IMR-90 (cell line): ENCODE results near the gene KRTAP21-1. TPM values are rescaled to one million over a fixed set of nuclear protein-coding genes. Genes with fewer than 3 reads are reported as not detected.

ENCODE experiments used
- ATAC-seq: fragments of 200-7000 bp; cut with Tn5 transposase; 2 replicates; pipeline ENCODE4 v1.9.1; 2020; ENCODE audit warnings: low read depth, mild to moderate bottlenecking, moderate library complexity
- BruUV-seq: library from RNA; stranded (reverse); fragments of 400-500 nt; replicated peaks from 2 replicates; lab custom pipeline; 2021; lab: Mats Ljungman, UMichigan
- CTCF ChIA-PET: fragments of 300-600 bp; formaldehyde crosslinking; extraction: SDS; loops from one replicate; lab custom pipeline; 2021; ENCODE audit warnings: antibody characterized with exemption; lab: Yijun Ruan, JAX
- POLR2A ChIA-PET: fragments of 300-600 bp; sonication (Branson Sonifier 250); formaldehyde crosslinking; loops from one replicate; lab custom pipeline; 2022; ENCODE audit warnings: antibody characterized with exemption; ENCODE audit not compliant: unreplicated experiment; lab: Charles Lee
- DNase-seq: peaks from one replicate; pipeline ENCODE4 v3.0.0; 2013
- H2AFZ ChIP-seq: replicated peaks from 2 replicates; pipeline ENCODE3; 2013; ENCODE audit warnings: low read length, mild to moderate bottlenecking; ENCODE audit not compliant: poor library complexity
- H2AK5ac ChIP-seq: 2 replicates; pipeline ENCODE4 v1.6.1; 2013; ENCODE audit warnings: low read depth, low read length, inconsistent platforms
- H2AK9ac ChIP-seq: replicated peaks from 2 replicates; pipeline ENCODE3; 2013; ENCODE audit warnings: mild to moderate bottlenecking, low read depth, low read length, moderate library complexity; ENCODE audit not compliant: poor library complexity
- H2BK120ac ChIP-seq: 2 replicates; pipeline ENCODE4 v1.6.1; 2013; ENCODE audit warnings: low read depth, low read length, inconsistent platforms
- H2BK15ac ChIP-seq: 3 replicates; pipeline ENCODE4 v1.6.1; 2013; ENCODE audit warnings: low read depth, low read length, inconsistent platforms
- H2BK20ac ChIP-seq: 2 replicates; pipeline ENCODE4 v1.6.1; 2013; ENCODE audit warnings: low read depth, mild to moderate bottlenecking, inconsistent platforms, low read length, moderate library complexity
- H2BK5ac ChIP-seq: 2 replicates; pipeline ENCODE4 v1.6.1; 2013; ENCODE audit warnings: mild to moderate bottlenecking, low read depth, low read length, inconsistent platforms; ENCODE audit not compliant: poor library complexity, severe bottlenecking
- H3K14ac ChIP-seq: replicated peaks from 2 replicates; pipeline ENCODE4 v1.6.1; 2013; ENCODE audit warnings: low read depth, low read length, inconsistent platforms
- H3K18ac ChIP-seq: 2 replicates; pipeline ENCODE4 v1.6.1; 2013; ENCODE audit warnings: low read depth, low read length, control low read depth
- H3K23ac ChIP-seq: 2 replicates; pipeline ENCODE4 v1.6.1; 2013; ENCODE audit warnings: low read depth, low read length, inconsistent platforms
- H3K27ac ChIP-seq: 2 replicates; pipeline ENCODE4 v1.5.1; 2013; ENCODE audit warnings: mild to moderate bottlenecking, control low read depth, low read length; ENCODE audit not compliant: insufficient read depth
- H3K27me3 ChIP-seq: 2 replicates; pipeline ENCODE4 v1.6.1; 2013; ENCODE audit warnings: low read length; ENCODE audit not compliant: control insufficient read depth, insufficient read depth
- H3K36me3 ChIP-seq: 2 replicates; pipeline ENCODE4 v1.6.1; 2013; ENCODE audit warnings: low read length, mixed read lengths; ENCODE audit not compliant: control insufficient read depth, insufficient read depth
- H3K4ac ChIP-seq: 2 replicates; pipeline ENCODE4 v1.6.1; 2013; ENCODE audit warnings: low read depth, low read length, inconsistent platforms
- H3K4me1 ChIP-seq: 2 replicates; pipeline ENCODE4 v1.6.1; 2013; ENCODE audit warnings: low read length, mixed read lengths; ENCODE audit not compliant: control insufficient read depth, insufficient read depth
- H3K4me2 ChIP-seq: 2 replicates; pipeline ENCODE4 v1.6.1; 2013; ENCODE audit warnings: low read depth, mild to moderate bottlenecking, control low read depth, low read length, moderate library complexity
- H3K4me3 ChIP-seq: 2 replicates; pipeline ENCODE4 v1.5.1; 2013; ENCODE audit warnings: low read depth, mild to moderate bottlenecking, control low read depth, low read length, moderate library complexity; ENCODE audit not compliant: insufficient read depth
- H3K56ac ChIP-seq: 2 replicates; pipeline ENCODE4 v1.6.1; 2013; ENCODE audit warnings: low read length, inconsistent platforms; ENCODE audit not compliant: insufficient read depth; ENCODE audit errors: extremely low read depth
- H3K79me1 ChIP-seq, 2 experiments: 2 replicates each; pipeline ENCODE4 v1.6.1; 2013; ENCODE audit warnings: low read length in 2 of 2, inconsistent platforms in 1 of 2, low read depth in 1 of 2
- H3K9ac ChIP-seq: 2 replicates; pipeline ENCODE4 v1.6.1; 2013; ENCODE audit warnings: low read depth, low read length, control low read depth
- H3K9me1 ChIP-seq: 2 replicates; pipeline ENCODE4 v1.6.1; 2013; ENCODE audit warnings: low read length, inconsistent platforms; ENCODE audit not compliant: insufficient read depth
- H3K9me3 ChIP-seq: 2 replicates; pipeline ENCODE4 v1.6.1; 2013; ENCODE audit warnings: low read length; ENCODE audit not compliant: control insufficient read depth, insufficient read depth
- H4K20me1 ChIP-seq: 2 replicates; pipeline ENCODE4 v1.6.1; 2013; ENCODE audit warnings: low read length, inconsistent platforms; ENCODE audit not compliant: insufficient read depth
- H4K5ac ChIP-seq: 2 replicates; pipeline ENCODE4 v1.6.1; 2013; ENCODE audit warnings: mild to moderate bottlenecking, low read depth, low read length, control low read depth
- H4K8ac ChIP-seq, 2 experiments: 2 replicates each; pipeline ENCODE4 v1.6.1; 2013; ENCODE audit warnings: low read depth in 2 of 2, low read length in 2 of 2, control low read depth in 1 of 2, inconsistent platforms in 1 of 2
- H4K91ac ChIP-seq: 2 replicates; pipeline ENCODE4 v1.6.1; 2013; ENCODE audit warnings: low read depth, low read length, inconsistent platforms; ENCODE audit not compliant: insufficient read depth
- BHLHE40 ChIP-seq: fragments of 150-350 bp; IDR thresholded peaks from 2 replicates; pipeline ENCODE4 v1.6.1; 2016; ENCODE audit warnings: mild to moderate bottlenecking, low read depth, low read length
- ELK1 ChIP-seq: fragments of 150-350 bp; IDR thresholded peaks from 2 replicates; pipeline ENCODE4 v1.6.1; 2016; ENCODE audit warnings: low read depth, mild to moderate bottlenecking, low read length, moderate library complexity, borderline replicate concordance
- MAZ ChIP-seq: IDR thresholded peaks from 2 replicates; pipeline ENCODE4 v1.6.1; 2012; ENCODE audit warnings: low read depth, mild to moderate bottlenecking, low read length, improper control_type of control experiment, moderate library complexity, borderline replicate concordance
- NFE2L2 ChIP-seq: fragments of 150-350 bp; IDR thresholded peaks from 2 replicates; pipeline ENCODE4 v1.6.1; 2016; ENCODE audit warnings: low read depth, mild to moderate bottlenecking, low read length
- WGBS, 2 experiments: methylation state at CpG; one replicate each; pipeline versions ENCODE4 v1.1.5 to v1.1.7; 2013; ENCODE audit warnings: missing lambda C conversion rate in 2 of 2; ENCODE audit not compliant: insufficient read length in 1 of 2; ENCODE audit errors: extremely low coverage in 2 of 2; 5-methylcytosine and 5-hydroxymethylcytosine counted together
- dilution Hi-C: fragments of 300-500 bp; cut with HindIII; formaldehyde crosslinking; loops from one replicate; pipeline ENCODE4 v1.14.3; 2018; ENCODE audit warnings: low sequenced_read_pairs; ENCODE audit not compliant: unreplicated experiment
- in situ Hi-C: fragments of 300-500 bp; cut with MboI; formaldehyde crosslinking; loops from 3 replicates; pipeline ENCODE4 v1.14.3; 2019; ENCODE audit warnings: low sequenced_read_pairs, inconsistent platforms, mixed read lengths
- intact Hi-C: fragments of 100-400 bp; cut with micrococcal nuclease; formaldehyde crosslinking; loops from 2 replicates; pipeline ENCODE4 v1.10.0; 2022
- polyA plus RNA-seq, 3 experiments: library from polyadenylated mRNA; depleted of rRNA; stranded (reverse); fragments of >200 nt; gene quantifications; 2 replicates each; pipeline ENCODE4 v1.2.3, GENCODE V29; 2012; ENCODE audit warnings: low replicate concordance in 1 of 3
- total RNA-seq: library from RNA; depleted of rRNA; stranded (reverse); fragments of >200 nt; gene quantifications from 2 replicates; pipeline ENCODE4 v1.2.3, GENCODE V29; 2012

Gene KRTAP21-1
- total and polyA plus RNA-seq, 2 of the 4 experiments (the other 2 are of a cell fraction) = not detected

GRCh38 chr21:30779249-30779648 lies 24.0 kb upstream of the KRTAP21-1 start:
- no TSS peak for BruUV-seq
- H2BK5ac ChIP-seq = no peak overlapping the region
- H4K8ac ChIP-seq = no peak overlapping the region
- no peak overlapping the region for H2BK120ac ChIP-seq
- H3K36me3 ChIP-seq = no peaks in the 10 kb centered on the region
- POLR2A ChIA-PET = no interaction called here
- H3K56ac ChIP-seq = no peak overlapping the region
- no peak overlapping the region for H3K4ac ChIP-seq
- no peaks in the 10 kb centered on the region for H4K20me1 ChIP-seq
- no peak overlapping the region for H3K23ac ChIP-seq
- no peaks in the 10 kb centered on the region for H3K9me1 ChIP-seq
- in situ Hi-C loops = no loop called here
- H2AK5ac ChIP-seq = no peak overlapping the region
- no peak overlapping the region for H3K14ac ChIP-seq
- H3K4me2 ChIP-seq = no peak overlapping the region
- no peak for ATAC-seq
- WGBS, 2 experiments = no CpG with 5 or more reads among the region's 1 CpG
- no peak for DNase-seq
- H3K4me1 ChIP-seq = no peaks in the 10 kb centered on the region
- no peaks in the 10 kb centered on the region for H3K27me3 ChIP-seq
- CTCF ChIA-PET = no interaction called here
- dilution Hi-C loops = no loop called here
- peaks cover 4% of the 10 kb centered on the region; the same call in 1 of the 2 replicates for H3K9me3 ChIP-seq
- no peak overlapping the region for H2BK15ac ChIP-seq
- H2AK9ac ChIP-seq = no peak overlapping the region
- TF ChIP-seq ELK1 (no peak), NFE2L2 (no peak), MAZ (no peak), BHLHE40 (no peak)
- H3K79me1 ChIP-seq = no peaks in the 10 kb centered on the region
- no peak overlapping the region for H3K9ac ChIP-seq
- H2BK20ac ChIP-seq = no peak overlapping the region
- no peak overlapping the region for H3K27ac ChIP-seq
- intact Hi-C loops = no loop called here
- no peak overlapping the region for H3K4me3 ChIP-seq
- no peak overlapping the region for H4K5ac ChIP-seq
- no peak overlapping the region for H2AFZ ChIP-seq
- no peak overlapping the region for H3K18ac ChIP-seq
- H4K91ac ChIP-seq = no peak overlapping the region
